CD4-positive, alpha-beta T cell treated with Interleukin-1 beta for 1 hour (primary cell): ENCODE data around the gene MACROD2.

Experiments
- DNase-seq, 2 donors: peaks; one replicate each; pipeline ENCODE4 v3.0.0-alpha.2; 2020 to 2022

MACROD2 gene

DNA sequence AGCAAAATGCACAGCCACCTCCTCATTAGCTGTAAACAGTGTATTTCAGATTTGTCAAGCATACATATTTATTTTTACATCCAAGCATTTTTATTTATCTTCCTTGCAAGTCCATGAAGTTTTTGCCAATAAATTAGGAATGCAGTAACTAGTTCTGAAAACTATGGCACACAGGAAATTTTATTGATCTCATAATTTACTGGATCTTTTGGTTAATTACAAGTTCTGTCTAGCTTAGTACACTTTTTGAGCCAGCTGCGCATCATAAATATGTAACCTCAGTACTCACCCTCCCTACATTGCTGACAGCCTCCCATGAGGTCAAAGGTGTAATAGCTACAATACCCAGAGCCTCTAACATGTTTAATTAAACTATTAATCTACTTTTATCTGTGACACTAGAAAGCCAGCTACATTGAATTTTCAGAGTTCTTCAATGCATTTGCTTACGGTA, 1679.8 kb downstream of the MACROD2 start:
- no peak for DNase-seq

DNA sequence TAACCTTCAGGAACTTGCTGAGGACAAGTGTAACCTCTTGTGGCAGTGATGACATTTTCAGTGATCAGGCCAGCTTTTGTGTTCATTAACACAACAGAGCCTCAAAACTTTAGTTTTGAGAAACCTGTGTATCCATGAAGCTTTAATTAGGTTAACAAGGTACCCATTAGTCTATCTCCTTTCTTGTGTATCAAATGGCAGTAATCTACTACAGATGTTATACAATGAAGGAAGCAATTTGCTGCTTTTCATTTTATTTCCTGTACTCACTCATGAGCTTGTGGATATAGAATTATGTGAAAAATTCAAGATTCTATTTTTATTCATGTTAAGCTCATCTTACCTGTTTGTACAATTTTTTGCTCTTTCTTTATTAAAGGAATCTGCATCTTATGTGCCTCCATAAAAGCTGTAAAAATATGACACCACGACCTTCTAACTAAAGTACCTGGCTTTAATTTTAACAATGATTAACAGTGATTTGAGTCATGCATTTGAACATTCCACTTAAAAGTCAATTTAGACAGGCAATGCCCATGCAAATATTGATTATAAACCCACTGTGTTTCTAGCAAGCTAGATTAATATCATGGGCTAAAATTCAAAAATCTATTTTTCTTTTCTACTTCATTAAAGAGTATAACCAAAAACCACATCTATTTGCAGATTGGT, 1680.6 kb downstream of the MACROD2 start:
- DNase-seq, result no peak

DNA sequence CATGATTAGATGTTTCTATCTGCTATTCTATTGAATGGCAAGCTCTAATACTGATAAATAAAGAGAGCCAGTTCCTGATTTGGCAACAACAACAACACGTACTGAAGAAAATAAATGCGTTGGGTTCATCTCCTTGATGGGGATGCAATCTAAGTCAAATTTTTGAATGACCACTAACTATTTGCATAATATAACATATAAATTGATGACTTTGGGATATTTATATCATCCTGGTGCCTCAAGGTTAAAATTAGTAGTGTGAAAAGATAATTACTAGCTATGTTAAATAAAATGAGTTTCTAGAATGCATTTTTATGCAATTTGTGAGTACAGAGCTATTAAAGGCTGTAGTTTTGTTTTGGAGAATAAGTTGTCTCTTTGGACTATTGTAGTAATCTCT, 1681.5 kb downstream of the MACROD2 start:
- DNase-seq, result no peak

DNA sequence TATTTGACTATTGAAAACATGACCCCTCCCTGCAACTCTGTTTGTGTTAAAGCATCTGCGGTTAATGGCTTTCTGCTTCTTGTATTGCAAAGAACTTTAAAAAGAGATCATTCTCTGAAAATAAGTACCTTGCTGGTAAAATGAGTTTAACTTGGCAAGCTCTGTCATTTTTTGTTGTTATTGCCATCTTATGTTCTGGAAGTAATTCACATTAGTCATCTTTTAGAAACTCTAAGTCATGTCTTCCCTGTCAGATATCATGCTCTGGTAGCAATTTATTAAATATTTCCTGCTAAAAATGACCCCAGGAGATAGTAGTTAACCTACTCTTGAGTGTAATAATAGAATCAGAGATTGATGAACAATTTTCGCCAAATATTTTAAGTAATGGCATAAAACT, 1687.4 kb downstream of the MACROD2 start:
- DNase-seq, result no peak

DNA sequence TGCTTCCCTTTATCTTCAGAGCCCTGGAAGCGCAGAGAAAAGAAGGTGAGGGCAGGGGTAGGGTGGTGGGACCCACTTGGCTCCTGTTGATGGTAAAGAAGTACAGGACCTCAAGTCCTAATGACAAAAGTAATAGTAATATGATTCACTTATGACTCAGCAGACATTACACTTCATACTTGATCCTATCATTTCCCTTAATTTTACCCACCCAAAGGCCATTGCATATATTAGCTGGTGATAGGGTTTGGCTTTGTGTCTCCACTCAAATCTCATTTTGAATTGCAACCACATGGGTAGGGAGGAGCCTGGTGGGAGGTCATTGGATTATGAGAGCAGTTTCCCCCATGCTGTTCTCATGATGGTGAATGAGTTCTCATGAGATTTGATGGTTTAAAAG, 1697.3 kb downstream of the MACROD2 start:
- DNase-seq, result no peak

DNA sequence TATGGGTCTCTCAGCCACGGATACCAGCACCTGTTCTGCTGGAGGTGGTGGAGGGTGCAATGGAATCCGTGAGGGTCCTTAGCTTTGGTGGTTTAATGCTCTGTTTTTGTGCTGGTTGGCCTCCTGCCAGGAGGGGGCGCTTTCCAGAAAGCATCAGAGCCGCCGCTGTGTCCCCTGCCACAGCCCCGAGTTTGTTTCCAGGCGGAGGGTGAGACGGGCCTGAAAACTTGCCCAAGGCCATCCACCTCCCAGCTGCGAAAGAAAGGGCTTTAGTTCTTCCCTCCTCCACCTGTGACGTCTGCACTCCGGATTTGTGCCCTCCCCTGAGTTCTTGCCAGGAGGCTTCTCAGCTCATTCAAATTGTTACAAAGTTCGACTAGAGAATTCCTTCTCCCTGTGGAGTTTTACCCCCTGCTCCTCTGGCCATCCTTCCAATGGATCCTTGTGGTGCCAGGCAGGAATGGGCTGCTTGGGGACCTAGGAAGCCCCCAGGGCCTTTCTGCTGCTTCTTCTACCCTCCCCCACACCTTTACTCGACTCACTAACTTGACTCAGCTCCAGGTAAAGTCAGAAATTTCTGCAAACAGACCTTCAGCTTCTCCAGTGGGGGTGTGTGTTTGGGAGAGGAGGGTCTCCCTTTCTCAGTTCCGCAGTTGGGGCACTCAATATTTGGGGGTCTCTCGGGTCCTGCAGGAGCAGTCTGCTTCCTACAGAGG, 1704.3 kb downstream of the MACROD2 start:
- DNase-seq, result no peak

DNA sequence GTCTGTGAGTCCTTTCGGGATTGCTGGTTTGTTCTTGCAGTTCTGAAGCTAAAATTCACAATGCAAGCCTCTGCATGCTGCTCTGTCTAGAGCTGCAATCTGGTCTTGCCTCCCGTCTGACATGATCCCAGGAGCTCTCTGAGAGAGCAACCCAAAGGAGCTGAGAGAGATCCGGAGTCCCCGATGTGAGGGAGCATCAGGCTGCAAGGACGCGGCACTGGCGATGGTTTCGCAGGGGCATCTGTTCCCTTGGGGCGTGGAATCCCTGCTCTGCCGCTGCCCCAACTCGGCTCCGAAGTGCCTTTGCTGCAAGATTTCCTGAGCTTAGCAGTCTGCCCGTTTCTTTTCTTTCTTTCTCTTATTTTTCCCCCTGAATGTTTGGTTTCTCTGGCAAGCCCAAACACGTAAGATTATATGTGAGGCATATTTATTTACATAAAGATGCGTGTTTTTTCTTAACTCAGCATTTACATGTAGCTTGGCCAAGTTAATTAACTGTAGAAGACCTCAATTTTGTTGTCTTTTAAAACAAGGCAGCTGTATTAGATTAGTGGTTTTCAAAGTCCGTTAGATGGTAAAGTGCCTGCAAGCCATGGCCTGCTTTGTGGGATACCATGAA, 1704.9 kb downstream of the MACROD2 start:
- DNase-seq, result no peak

DNA sequence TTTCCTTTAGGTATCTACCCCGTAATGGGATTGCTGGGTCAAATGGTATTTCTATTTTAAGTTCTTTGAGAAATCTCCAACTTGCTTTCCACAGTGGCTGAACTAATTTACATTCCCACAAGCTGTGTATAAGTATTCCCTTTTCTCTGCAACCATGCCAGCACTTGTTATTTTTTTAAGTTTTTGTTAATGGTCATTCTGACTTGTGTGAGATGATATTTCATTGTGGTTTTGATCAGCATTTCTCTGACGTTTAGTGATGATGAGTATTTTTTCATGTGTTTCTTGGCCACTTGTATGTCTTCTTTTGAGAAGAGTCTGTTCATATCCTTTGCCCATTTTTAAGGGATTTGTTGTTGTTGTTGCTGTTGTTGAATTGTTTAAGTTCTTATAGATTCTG, 1706.8 kb downstream of the MACROD2 start:
- no peak for DNase-seq

DNA sequence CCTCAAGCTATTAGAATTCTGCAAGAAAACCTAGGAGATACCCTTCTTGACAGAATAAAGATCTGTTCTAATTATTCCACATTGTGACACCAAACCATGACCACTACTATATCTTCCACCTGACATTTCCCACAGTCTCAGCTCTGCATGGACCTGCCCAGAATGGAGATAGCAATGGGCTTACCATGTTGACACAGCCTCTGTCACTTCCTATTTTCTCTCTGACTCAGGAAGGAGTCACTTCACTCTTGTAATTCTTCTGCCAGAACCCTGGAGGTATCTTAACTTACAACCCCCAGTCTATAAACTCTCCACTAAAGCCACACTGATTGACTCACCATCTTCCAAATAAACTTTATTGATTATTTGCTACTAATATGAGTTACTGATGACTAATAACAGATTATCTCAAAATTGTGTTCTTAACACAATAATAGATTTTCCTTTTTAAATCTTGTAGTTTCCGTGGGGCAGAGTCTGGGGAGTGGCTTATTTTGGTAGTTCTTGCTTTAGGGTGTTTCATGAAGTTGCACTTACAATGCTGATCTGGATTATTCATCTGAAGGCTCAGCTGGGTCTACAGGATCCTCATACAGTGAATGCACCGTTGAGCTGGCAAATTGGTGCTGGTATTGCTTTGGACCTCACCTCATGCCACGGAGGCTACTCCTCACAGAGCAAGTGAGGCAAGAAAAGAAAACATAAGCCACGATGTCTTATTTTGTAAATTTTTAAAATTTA, 1708.0 kb downstream of the MACROD2 start:
- DNase-seq, result no peak

DNA sequence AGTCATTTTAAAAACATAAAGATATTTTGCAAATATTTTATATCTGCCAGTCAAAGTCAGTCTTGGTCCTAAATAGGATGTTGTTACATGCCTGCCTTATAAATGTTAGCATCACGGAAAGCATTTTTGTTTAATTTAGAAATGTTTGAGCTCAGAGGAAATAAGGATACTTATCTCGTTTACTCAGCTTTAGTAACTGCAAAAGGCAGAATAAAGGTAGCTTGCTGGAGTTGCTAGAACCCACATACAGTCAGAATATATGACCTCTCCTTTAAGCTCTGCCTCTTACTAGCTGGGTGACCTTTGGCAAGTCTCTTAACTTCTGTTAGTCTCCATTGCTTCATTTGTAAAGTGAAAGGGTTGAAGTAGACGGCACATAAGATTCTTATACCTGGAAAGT, 1710.7 kb downstream of the MACROD2 start:
- DNase-seq, result no peak

DNA sequence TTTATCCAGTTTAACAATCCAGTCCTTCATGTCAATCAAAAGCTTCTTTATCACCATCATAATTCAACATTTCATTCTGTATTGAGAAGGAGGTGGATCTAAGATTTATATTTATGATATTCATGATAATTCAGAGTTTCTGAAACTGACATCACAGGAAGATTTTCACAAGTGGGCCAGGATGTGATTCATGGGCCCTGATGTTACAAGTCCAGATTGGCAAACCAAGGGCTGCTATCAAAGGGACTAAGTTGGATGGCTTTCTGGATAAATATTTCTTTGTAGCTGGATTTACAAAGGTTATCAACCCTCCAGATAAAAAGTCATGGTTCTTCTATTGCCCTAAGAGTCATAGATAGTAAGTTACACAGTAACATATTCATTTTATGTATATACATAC, 1711.4 kb downstream of the MACROD2 start:
- no peak for DNase-seq

DNA sequence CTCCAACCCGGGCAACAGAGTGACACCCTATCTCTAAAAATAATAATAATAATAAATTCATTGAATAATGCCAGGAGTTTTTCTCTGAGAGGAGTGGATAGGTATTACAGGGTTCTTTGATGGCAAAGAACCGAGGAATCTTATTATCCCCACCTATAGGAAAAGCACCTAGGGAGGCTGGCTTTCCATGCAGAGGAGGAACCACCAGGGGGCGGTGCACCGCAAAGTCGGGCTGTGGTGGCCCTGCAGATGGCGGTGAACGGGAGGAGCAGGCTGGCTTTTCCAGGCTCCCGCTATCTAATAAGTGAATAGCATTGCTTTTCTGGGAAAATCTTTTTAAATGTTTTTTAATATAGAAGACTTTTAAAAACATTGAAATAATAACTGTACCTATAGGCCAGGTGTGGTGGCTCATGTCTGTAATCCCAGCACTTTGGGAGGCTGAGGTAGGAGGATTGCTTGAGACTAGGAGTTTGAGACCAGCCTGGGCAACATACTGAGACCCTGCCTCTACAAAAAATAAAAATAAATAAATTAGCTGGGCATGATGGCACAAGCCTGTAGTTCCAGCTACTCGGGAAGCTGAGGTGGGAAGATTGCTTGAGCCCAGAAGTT, 1713.8 kb downstream of the MACROD2 start:
- DNase-seq, result peak; percentile 17 to 24

DNA sequence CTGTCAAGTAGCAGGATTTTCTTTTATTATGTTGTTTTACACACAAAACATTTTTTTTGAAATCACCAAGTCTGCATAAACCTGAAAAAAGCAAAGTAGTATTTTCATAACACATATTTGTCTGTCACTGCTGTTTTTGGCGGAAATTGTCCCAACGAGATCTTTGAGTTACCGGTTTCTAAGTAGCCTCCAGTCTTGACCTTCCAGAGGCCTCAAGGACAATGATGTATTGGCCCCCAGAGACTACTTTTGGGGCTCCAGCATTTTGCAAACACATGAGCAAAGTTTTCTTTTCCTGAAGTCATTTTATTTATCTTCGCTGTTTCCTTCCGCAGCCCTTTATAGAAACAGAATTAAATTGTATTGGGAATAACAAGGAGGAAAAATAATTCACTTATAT, 1715.3 kb downstream of the MACROD2 start:
- no peak for DNase-seq

DNA sequence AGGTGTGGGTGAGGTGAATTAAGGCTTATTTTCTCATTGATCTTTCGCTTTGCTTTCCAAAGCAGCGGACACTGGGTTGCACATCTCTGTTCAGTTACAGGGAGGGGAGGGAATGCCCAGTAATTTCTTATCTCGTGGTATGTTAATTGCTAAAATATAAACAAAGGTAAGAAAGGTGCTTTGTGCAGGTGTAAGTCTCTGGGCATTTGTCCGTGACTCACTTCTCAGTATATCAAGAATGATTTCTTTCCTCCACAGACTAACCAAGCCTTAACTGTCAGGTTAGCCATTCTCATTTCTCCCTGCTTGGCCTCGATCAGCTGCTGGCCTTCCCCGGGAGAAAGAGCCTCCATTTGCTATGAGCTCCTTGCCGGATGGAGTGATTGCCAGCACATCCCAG, 1715.9 kb downstream of the MACROD2 start:
- DNase-seq, result no peak

DNA sequence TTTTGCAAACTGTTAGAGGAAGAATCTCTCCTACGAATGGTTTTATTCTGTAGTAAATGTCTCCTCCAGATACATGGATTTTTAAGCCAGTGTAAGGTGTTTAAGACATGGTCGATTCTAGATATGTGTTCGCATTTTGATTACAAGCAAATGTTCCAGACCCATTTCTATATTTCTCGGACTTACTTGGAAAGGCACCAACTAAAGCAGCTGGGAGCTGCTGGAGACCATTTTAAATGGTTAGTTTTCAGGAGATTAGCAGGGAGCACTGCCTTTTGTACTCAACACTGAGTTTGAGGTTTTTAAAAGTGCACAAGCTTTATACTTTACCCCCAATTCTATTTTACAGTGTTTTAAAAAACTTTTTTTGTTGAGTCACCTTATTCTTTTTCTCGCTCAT, 1720.9 kb downstream of the MACROD2 start:
- no peak for DNase-seq

DNA sequence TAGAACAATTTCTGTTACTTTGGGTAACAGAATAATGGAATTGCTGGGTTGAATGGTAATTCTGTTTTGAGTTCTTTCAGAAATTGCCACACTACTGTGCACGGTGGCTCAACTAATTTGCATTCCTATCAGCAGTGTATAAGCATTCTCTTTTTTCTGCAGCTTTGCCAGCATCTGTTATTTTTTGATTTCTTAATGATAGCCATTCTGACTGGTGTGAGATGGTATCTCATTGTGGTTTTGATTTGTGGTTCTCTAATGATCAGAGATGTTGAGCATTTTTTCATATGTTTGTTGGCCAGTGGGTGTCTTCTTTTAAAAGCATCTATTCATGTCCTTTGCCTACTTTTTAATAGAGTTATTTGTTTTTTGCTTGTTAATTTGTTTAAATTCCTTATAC, 1731.1 kb downstream of the MACROD2 start:
- DNase-seq, result no peak

DNA sequence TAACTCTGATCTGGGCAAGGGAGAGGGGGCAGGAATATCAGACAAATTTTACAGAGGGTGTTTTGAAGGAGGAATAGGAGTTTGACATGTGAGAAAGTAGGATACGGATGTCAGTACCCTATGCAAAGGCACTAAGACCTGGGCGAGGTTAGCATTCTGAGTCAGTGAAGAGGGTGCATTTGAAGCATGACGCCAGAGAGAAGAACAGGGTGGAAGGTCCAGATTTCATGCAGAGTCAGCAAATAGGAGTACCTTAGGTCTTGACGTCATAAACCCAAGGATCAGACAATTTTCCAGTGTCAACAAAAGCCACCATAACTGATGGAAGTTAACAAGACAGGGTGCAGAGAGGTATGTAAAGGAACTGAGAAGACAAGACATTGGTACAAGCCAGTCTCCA, 1738.7 kb downstream of the MACROD2 start:
- no peak for DNase-seq

DNA sequence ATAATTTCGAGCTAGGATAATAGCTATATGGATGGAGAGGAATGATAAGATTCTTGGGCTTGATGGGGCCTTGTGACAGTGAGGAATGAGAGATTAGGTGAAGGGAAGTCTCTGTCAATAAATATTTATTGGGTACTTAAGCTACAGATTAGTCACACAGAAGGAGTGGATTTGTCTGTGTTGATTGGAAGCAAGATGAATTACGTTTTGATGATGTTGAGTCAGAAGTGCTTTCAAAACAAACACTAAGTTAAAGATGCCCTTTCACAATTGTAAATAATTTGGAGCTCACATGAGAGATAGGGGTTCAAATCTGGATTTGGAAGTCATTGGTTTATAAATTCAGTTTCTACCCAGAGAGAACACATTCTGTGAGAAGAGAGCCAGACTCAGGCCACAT, 1743.7 kb downstream of the MACROD2 start:
- no peak for DNase-seq

DNA sequence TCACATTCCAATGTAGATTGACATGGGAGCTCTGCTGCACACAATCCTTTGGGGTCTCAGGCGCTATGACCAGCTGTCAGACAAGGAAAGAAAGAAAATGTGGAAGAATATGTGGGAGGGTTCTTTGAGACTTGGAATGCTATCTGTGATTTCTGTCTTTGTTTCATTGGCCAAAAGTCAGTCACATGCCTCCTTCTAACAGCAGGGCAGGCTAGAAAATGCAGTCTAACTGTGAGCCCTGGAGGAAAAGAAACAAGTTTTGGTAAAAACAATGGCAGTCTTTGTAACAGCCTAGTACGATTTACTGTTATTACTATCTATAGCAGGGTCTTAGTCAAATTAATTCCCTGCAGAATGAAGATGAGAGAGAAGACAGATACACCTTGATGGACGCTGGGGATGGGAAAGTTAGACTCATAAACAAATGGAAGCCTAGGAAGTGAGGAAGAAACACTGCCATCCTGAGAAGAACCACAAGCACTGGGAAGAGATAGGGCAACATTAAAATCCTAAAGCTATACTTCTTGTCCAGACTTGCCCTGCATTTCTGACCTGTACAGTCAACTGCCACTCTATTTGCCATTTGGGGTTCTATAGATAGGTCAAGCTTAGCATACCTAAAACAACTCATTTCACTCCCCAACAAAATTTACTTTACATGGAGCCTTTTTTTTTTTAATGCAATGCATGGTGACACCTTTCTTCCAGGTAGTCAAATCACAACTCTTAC, 1744.9 kb downstream of the MACROD2 start:
- DNase-seq, result no peak

DNA sequence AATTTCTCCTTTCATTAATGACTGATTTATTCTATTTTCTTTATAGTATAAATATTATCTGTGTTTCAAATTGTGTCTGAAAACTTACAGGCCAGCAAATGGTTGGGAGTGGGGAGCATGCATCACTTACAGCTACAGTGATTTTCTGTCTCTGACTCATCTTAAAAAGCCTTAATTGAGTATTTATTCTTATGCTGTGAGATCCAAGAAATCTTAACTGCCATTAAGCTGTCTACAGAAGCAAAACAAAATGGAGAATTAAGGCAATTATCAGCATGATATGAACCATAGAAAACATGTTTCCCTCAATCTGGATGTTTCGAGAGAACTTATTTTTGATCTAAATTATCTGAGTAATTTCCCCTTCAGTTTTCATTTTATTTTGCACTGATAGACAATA, 1746.8 kb downstream of the MACROD2 start:
- DNase-seq, result no peak

DNA sequence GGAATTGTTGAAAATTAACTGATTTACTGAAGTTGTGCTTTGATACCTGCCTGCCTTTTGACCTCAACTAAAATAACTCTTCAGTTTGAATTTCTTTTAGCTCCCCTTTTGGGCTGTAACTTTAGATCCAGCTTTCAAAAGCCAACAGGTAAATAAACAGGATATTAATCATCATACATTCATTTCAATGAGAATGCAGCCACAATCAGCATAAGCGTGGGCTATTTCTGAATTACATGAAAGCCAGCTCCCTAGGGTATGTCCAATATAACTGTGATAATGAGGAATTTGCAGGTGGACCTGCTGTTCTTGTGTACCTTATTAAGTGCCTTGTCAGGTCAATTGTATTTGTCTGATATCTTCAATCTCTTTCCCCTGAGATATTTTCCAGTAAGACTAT, 1747.3 kb downstream of the MACROD2 start:
- no peak for DNase-seq

DNA sequence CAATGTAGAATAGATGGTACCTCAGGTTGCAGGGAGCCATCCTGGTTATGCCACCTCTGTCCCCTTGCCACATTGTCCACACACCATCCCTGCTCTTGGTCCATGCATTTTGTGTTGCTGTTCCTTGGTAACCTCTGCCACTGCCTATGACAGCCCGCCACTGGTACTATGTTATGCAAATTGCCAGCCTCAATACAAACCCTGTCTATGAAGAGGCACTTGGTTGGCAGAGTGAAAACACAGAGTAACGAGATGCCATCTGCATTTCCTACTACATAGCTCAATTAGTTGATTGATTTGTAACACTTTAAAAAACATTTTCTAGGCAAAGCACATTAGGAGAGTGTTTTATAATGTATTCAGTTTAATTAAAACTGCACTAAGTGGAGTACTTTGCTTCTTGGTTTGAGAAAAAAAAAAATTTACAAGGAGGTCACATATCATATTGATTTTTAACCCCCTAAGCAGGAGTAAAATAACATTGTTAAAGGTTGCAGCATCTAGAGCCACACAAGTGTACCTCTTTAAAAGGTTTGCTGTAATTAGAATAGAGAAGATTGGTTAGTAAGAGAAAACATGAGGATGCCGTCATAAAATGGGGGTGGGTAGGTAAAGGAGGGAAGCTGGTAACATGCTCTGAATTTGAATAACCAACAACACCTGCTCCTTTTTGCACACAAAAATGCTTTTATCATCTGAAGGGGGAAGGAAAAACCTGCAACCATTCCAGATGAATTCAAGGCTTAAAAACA, 1760.9 kb downstream of the MACROD2 start:
- no peak for DNase-seq
